WTC11 (cell line): ENCODE results near the gene PRKAR2B. TPM values are rescaled to one million over a fixed set of nuclear protein-coding genes. Genes with fewer than 3 reads are reported as not detected.
"Not testable (repeated sequence)": the region's sequence is repeated elsewhere in the genome, so short reads cannot be mapped to it uniquely, and the experiment has no call there.

Experiments
- ATAC-seq: fragments of 200-7000 bp; cut with Tn5 transposase; 2 replicates; pipeline ENCODE4 v1.10.0; 2021; ENCODE audit warnings: mild to moderate bottlenecking, moderate library complexity
- CTCF ChIA-PET: fragments of 300-600 bp; sonication (Branson Sonifier 250); formaldehyde crosslinking; loops from one replicate; lab custom pipeline; 2021; ENCODE audit warnings: antibody characterized with exemption; lab: Charles Lee
- POLR2A ChIA-PET: fragments of 350-600 bp; sonication (Branson Sonifier 250); formaldehyde crosslinking; loops from one replicate; lab custom pipeline; 2021; ENCODE audit warnings: antibody characterized with exemption; lab: Charles Lee
- DNase-seq: peaks from one replicate; pipeline ENCODE4 v3.0.0; 2021; ENCODE audit warnings: low spot score
- H3K27ac Mint-ChIP-seq: 2 replicates; pipeline ENCODE4 v1.8.0; 2021; ENCODE audit warnings: mixed read lengths
- H3K27me3 Mint-ChIP-seq: 2 replicates; pipeline ENCODE4 v1.8.0; 2021; ENCODE audit warnings: low read depth, mild to moderate bottlenecking, moderate library complexity, mixed read lengths
- H3K36me3 Mint-ChIP-seq: 2 replicates; pipeline ENCODE4 v1.8.0; 2021; ENCODE audit warnings: mixed read lengths
- H3K4me1 Mint-ChIP-seq: 2 replicates; pipeline ENCODE4 v1.8.0; 2022; ENCODE audit warnings: mixed read lengths
- H3K4me3 Mint-ChIP-seq: 2 replicates; pipeline ENCODE4 v1.8.0; 2021; ENCODE audit warnings: mild to moderate bottlenecking, moderate library complexity, mixed read lengths
- H3K9me3 Mint-ChIP-seq: 2 replicates; pipeline ENCODE4 v1.8.0; 2021; ENCODE audit warnings: mixed read lengths
- CREB1 ChIP-seq: sonication (generic); formaldehyde crosslinking; IDR thresholded peaks from 2 replicates; pipeline ENCODE4 v1.8.0; 2023; ENCODE audit warnings: mild to moderate bottlenecking, missing genetic modification reagents
- CREM ChIP-seq: sonication (generic); formaldehyde crosslinking; IDR thresholded peaks from 2 replicates; pipeline ENCODE4 v1.8.1; 2022; ENCODE audit warnings: mild to moderate bottlenecking, missing genetic modification reagents, moderate library complexity
- FOXP1 ChIP-seq: sonication (generic); formaldehyde crosslinking; IDR thresholded peaks from 2 replicates; pipeline ENCODE4 v1.8.0; 2022; ENCODE audit warnings: missing genetic modification reagents, mild to moderate bottlenecking, moderate library complexity, borderline replicate concordance
- GTF2I ChIP-seq: fragments of 250-450 bp; sonication (Bioruptor Pico); conservative IDR thresholded peaks from 2 replicates; pipeline ENCODE4 v1.4.0; 2021; ENCODE audit warnings: mild to moderate bottlenecking
- HMGA2 ChIP-seq: fragments of 250-450 bp; sonication (Bioruptor Pico); IDR thresholded peaks from 2 replicates; pipeline ENCODE4 v1.4.0; 2021; ENCODE audit warnings: mild to moderate bottlenecking, moderate library complexity
- MLX ChIP-seq: sonication (generic); formaldehyde crosslinking; IDR thresholded peaks from 2 replicates; pipeline ENCODE4 v1.8.1; 2023; ENCODE audit warnings: mild to moderate bottlenecking, missing genetic modification reagents, moderate library complexity
- OVOL2 ChIP-seq: fragments of 250-450 bp; sonication (Bioruptor Pico); IDR thresholded peaks from 2 replicates; pipeline ENCODE4 v1.9.0; 2021; ENCODE audit warnings: mild to moderate bottlenecking, borderline replicate concordance
- SMAD3 ChIP-seq: sonication (generic); formaldehyde crosslinking; IDR thresholded peaks from 2 replicates; pipeline ENCODE4 v1.8.0; 2022; ENCODE audit warnings: missing genetic modification reagents, mild to moderate bottlenecking, borderline replicate concordance
- TEAD1 ChIP-seq: sonication (generic); formaldehyde crosslinking; IDR thresholded peaks from 2 replicates; pipeline ENCODE4 v1.8.0; 2022; ENCODE audit warnings: mild to moderate bottlenecking, missing genetic modification reagents
- USF1 ChIP-seq: sonication (generic); formaldehyde crosslinking; IDR thresholded peaks from 2 replicates; pipeline ENCODE4 v1.8.0; 2022; ENCODE audit warnings: mild to moderate bottlenecking, missing genetic modification reagents
- ZSCAN18 ChIP-seq: fragments of 250-450 bp; sonication (Bioruptor Pico); IDR thresholded peaks from 2 replicates; pipeline ENCODE4 v2.1.2; 2022; ENCODE audit warnings: mild to moderate bottlenecking, moderate library complexity
- total RNA-seq: library from RNA; stranded (reverse); gene quantifications from 3 replicates; pipeline ENCODE4 v1.2.3, GENCODE V29; 2021
- TF ChIP-seq, protein P1 (sequence below): sonication (generic); formaldehyde crosslinking; IDR thresholded peaks from 2 replicates; pipeline ENCODE4 v1.8.1; 2022; ENCODE audit warnings: low read depth, mild to moderate bottlenecking, moderate library complexity, missing genetic modification reagents, borderline replicate concordance
- TF ChIP-seq, protein P2 (sequence below): sonication (generic); formaldehyde crosslinking; IDR thresholded peaks from 2 replicates; pipeline ENCODE4 v1.8.1; 2023; ENCODE audit warnings: mild to moderate bottlenecking, missing genetic modification reagents
- TF ChIP-seq, protein P3 (sequence below): sonication (generic); formaldehyde crosslinking; IDR thresholded peaks from 2 replicates; pipeline ENCODE4 v1.8.0; 2022; ENCODE audit warnings: mild to moderate bottlenecking, missing genetic modification reagents
- TF ChIP-seq, protein P4 (sequence below): sonication (generic); formaldehyde crosslinking; IDR thresholded peaks from 2 replicates; pipeline ENCODE4 v1.8.1; 2022; ENCODE audit warnings: mild to moderate bottlenecking, moderate library complexity, missing genetic modification reagents
- TF ChIP-seq, protein P5 (sequence below): sonication (generic); formaldehyde crosslinking; IDR thresholded peaks from 2 replicates; pipeline ENCODE4 v1.8.1; 2023; ENCODE audit warnings: mild to moderate bottlenecking, missing genetic modification reagents

Gene PRKAR2B
- total RNA-seq, 1 experiment from 2014 or later, result 29.6 TPM

DNA sequence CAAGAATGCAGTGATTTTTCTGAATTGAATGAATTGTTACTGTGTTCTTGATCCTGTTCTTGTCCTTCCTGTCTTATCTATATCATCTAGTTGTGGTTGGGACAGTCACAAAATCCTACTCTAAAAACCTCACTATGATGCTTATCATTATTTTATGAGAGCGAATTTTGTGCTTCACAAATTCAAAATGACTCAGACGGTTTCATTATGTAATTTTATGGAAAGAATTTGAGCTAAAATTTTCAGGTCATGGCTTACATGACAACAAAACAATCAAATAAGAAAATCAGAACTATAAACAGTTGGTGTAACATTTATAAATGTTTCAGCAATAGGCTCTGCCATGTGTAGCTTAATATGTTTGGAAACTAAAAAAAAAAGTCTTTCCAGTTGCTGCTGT, 6.9 kb downstream of the PRKAR2B start (continued):
- TF ChIP-seq, protein P1, sequence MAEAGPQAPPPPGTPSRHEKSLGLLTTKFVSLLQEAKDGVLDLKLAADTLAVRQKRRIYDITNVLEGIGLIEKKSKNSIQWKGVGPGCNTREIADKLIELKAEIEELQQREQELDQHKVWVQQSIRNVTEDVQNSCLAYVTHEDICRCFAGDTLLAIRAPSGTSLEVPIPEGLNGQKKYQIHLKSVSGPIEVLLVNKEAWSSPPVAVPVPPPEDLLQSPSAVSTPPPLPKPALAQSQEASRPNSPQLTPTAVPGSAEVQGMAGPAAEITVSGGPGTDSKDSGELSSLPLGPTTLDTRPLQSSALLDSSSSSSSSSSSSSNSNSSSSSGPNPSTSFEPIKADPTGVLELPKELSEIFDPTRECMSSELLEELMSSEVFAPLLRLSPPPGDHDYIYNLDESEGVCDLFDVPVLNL (CRISPR knock-in tag), result no peak
- TF ChIP-seq SMAD3 (CRISPR knock-in tag), result no peak
- no peak for TF ChIP-seq USF1

DNA sequence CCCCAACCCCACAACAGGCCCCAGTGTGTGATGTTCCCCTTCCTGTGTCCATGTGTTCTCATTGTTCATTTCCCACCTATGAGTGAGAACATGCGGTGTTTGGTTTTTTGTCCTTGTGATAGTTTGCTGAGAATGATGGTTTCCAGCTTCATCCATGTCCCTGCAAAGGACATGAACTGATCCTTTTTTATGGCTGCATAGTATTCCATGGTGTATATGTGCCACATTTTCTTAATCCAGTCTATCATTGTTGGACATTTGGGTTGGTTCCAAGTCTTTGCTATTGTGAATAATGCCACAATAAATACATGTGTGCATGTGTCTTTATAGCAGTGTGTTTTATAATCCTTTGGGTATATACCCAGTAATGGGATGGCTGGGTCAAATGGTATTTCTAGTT, 10.5 kb downstream of the PRKAR2B start:
- ATAC-seq, H3K36me3 Mint-ChIP-seq, H3K4me3 Mint-ChIP-seq, POLR2A ChIA-PET, H3K27ac Mint-ChIP-seq, H3K27me3 Mint-ChIP-seq, H3K9me3 Mint-ChIP-seq, DNase-seq, CTCF ChIA-PET: not testable (repeated sequence)
- H3K4me1 Mint-ChIP-seq, result peaks cover 13% of the 10 kb centered on the region

- CTCF ChIA-PET, result interaction anchor here (2.7 kb wide), 1 partner anchor 8 kb away, joined by 16 read pairs; no protein-coding TSS in a partner anchor
- H3K36me3 Mint-ChIP-seq, POLR2A ChIA-PET, H3K9me3 Mint-ChIP-seq, ATAC-seq, H3K27me3 Mint-ChIP-seq, DNase-seq, H3K4me3 Mint-ChIP-seq, H3K27ac Mint-ChIP-seq, H3K4me1 Mint-ChIP-seq: not testable (repeated sequence)
Observed at GRCh38 chr7:107056058-107056457, 11.6 kb downstream of the PRKAR2B start.

- no peak overlapping the region for H3K4me3 Mint-ChIP-seq
- peaks cover 3% of the 10 kb centered on the region; the same call in 1 of the 2 replicates for H3K9me3 Mint-ChIP-seq
- H3K27ac Mint-ChIP-seq, result no peak overlapping the region
- DNase-seq, result no peak
- ATAC-seq, result no peak
- H3K4me1 Mint-ChIP-seq, result no peaks in the 10 kb centered on the region
- no peaks in the 10 kb centered on the region for H3K27me3 Mint-ChIP-seq
- ChIA-PET POLR2A (no interaction called here), CTCF (interaction anchor here (2.7 kb wide), 1 partner anchor 9 kb away, joined by 16 read pairs; no protein-coding TSS in a partner anchor)
- no peak for TF ChIP-seq OVOL2 (CRISPR knock-in tag)
- TF ChIP-seq CREB1 (CRISPR knock-in tag), result no peak
- TF ChIP-seq, protein P2, sequence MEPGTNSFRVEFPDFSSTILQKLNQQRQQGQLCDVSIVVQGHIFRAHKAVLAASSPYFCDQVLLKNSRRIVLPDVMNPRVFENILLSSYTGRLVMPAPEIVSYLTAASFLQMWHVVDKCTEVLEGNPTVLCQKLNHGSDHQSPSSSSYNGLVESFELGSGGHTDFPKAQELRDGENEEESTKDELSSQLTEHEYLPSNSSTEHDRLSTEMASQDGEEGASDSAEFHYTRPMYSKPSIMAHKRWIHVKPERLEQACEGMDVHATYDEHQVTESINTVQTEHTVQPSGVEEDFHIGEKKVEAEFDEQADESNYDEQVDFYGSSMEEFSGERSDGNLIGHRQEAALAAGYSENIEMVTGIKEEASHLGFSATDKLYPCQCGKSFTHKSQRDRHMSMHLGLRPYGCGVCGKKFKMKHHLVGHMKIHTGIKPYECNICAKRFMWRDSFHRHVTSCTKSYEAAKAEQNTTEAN (CRISPR knock-in tag), result no peak
- no peak for TF ChIP-seq ZSCAN18
- no peak for TF ChIP-seq TEAD1 (CRISPR knock-in tag)
- TF ChIP-seq, protein P3, sequence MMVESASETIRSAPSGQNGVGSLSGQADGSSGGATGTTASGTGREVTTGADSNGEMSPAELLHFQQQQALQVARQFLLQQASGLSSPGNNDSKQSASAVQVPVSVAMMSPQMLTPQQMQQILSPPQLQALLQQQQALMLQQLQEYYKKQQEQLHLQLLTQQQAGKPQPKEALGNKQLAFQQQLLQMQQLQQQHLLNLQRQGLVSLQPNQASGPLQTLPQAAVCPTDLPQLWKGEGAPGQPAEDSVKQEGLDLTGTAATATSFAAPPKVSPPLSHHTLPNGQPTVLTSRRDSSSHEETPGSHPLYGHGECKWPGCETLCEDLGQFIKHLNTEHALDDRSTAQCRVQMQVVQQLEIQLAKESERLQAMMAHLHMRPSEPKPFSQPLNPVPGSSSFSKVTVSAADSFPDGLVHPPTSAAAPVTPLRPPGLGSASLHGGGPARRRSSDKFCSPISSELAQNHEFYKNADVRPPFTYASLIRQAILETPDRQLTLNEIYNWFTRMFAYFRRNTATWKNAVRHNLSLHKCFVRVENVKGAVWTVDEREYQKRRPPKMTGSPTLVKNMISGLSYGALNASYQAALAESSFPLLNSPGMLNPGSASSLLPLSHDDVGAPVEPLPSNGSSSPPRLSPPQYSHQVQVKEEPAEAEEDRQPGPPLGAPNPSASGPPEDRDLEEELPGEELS, result no peak
- no peak for TF ChIP-seq FOXP1 (CRISPR knock-in tag)
- no peak for TF ChIP-seq HMGA2
- TF ChIP-seq CREM, result no peak
- no peak for TF ChIP-seq GTF2I
- TF ChIP-seq, protein P4, sequence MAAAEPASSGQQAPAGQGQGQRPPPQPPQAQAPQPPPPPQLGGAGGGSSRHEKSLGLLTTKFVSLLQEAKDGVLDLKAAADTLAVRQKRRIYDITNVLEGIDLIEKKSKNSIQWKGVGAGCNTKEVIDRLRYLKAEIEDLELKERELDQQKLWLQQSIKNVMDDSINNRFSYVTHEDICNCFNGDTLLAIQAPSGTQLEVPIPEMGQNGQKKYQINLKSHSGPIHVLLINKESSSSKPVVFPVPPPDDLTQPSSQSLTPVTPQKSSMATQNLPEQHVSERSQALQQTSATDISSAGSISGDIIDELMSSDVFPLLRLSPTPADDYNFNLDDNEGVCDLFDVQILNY (CRISPR knock-in tag), result no peak
- TF ChIP-seq, protein P5, sequence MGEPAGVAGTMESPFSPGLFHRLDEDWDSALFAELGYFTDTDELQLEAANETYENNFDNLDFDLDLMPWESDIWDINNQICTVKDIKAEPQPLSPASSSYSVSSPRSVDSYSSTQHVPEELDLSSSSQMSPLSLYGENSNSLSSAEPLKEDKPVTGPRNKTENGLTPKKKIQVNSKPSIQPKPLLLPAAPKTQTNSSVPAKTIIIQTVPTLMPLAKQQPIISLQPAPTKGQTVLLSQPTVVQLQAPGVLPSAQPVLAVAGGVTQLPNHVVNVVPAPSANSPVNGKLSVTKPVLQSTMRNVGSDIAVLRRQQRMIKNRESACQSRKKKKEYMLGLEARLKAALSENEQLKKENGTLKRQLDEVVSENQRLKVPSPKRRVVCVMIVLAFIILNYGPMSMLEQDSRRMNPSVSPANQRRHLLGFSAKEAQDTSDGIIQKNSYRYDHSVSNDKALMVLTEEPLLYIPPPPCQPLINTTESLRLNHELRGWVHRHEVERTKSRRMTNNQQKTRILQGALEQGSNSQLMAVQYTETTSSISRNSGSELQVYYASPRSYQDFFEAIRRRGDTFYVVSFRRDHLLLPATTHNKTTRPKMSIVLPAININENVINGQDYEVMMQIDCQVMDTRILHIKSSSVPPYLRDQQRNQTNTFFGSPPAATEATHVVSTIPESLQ (CRISPR knock-in tag), result no peak
- TF ChIP-seq MLX (CRISPR knock-in tag), result no peak
- peaks cover 8% of the 10 kb centered on the region; the same call in 1 of the 2 replicates for H3K36me3 Mint-ChIP-seq
Observed at GRCh38 chr7:107056728-107057473, 12.4 kb downstream of the PRKAR2B start.
